ENCODE measurements around the gene RAB5IF. TPM values are rescaled to one million over a fixed set of nuclear protein-coding genes. Genes with fewer than 3 reads are reported as not detected.
"Not testable (repeated sequence)": the region's sequence is repeated elsewhere in the genome, so short reads cannot be mapped to it uniquely, and the experiment has no call there.

RAB5IF gene
- total RNA-seq = 10 to 100 TPM; 75.7 to 81.3 TPM
- 93.1 TPM for polyA plus RNA-seq (ENCODE audit: insufficient read depth, low read depth, low replicate concordance)
- long read RNA-seq, donor 1, transcript RAB5IF-202 (4 exons, 1,114 nt) = major isoform, 48 of 54 reads
- long read RNA-seq, donor 1, partial matches to known transcripts = 0 of 54 reads
- long read RNA-seq, donor 1, other reads (novel, unspliced or antisense) = 0 of 54 reads
- long read RNA-seq, donor 2, transcript RAB5IF-202 (4 exons, 1,114 nt) = major isoform, 34 of 43 reads
- long read RNA-seq, donor 2, partial matches to known transcripts = 8 of 43 reads
- long read RNA-seq, donor 2, other reads (novel, unspliced or antisense) = 0 of 43 reads

GRCh38 chr20:36605399-36606157, at the start of gene RAB5IF:
TSS of gene RAB5IF (plus strand) at chr20:36605779. CDS start at chr20:36605952, 173 bp downstream.
- Histone ChIP-seq H3K27me3 (no peaks in the 10 kb centered on the region), H3K27ac (peak within 1 kb of the TSS; percentile 35 to 87), H3K9me3 (no peaks in the 10 kb centered on the region), H3K4me3 (peak within 1 kb of the TSS; percentile 87 to 98), H3K36me3 (ENCODE audit: low read depth, missing control alignments) (no peaks in the 10 kb centered on the region), H3K4me1 (peaks cover 12% of the 10 kb centered on the region)
- peak; percentile 97 for DNase-seq
- intact Hi-C loops (cut with DNase I; ENCODE audit: low total_unique reads) = loop anchor here (5.0 to 10.0 kb wide), 2 partner anchors 33 to 61 kb away; partner anchors contain the start of genes MYL9 and TGIF2
- TF ChIP-seq CTCF (IDR thresholded peaks at IDR 0.05) (peak; percentile 90 to 99 (median 99)), POLR2A (IDR thresholded peaks at IDR 0.05) (no peak)
- WGBS, 2 donors = 0 to 1% methylated on average over 28 to 74 of the region's 90 CpGs

GRCh38 chr20:36562724-36563123, 42.9 kb upstream of the RAB5IF start:
- intact Hi-C loops (cut with DNase I; ENCODE audit: low total_unique reads) = no loop called here
- Histone ChIP-seq H3K36me3 (ENCODE audit: low read depth, missing control alignments) (no peaks in the 10 kb centered on the region), H3K27ac (no peak overlapping the region), H3K27me3 (no peaks in the 10 kb centered on the region), H3K4me1 (no peaks in the 10 kb centered on the region), H3K9me3 (no peaks in the 10 kb centered on the region), H3K4me3 (no peak overlapping the region)
- TF ChIP-seq POLR2A (IDR thresholded peaks at IDR 0.05) (no peak), CTCF (IDR thresholded peaks at IDR 0.05) (no peak)
- 81 to 87% methylated on average over 2 of the region's 2 CpGs for WGBS, 2 donors
- DNase-seq = no peak

- no peak overlapping the region for H3K27ac ChIP-seq
- intact Hi-C loops (cut with DNase I; ENCODE audit: low total_unique reads) = no loop called here
- H3K27me3 ChIP-seq = no peaks in the 10 kb centered on the region
- no peak overlapping the region for H3K4me3 ChIP-seq
- no peaks in the 10 kb centered on the region for H3K9me3 ChIP-seq
- H3K4me1 ChIP-seq = no peaks in the 10 kb centered on the region
- WGBS, 2 donors = 90 to 100% methylated on average over 1 of the region's 1 CpG
- no peaks in the 10 kb centered on the region for H3K36me3 ChIP-seq (ENCODE audit: low read depth, missing control alignments)
- no peak for DNase-seq
- TF ChIP-seq CTCF (IDR thresholded peaks at IDR 0.05) = no peak
- TF ChIP-seq POLR2A (IDR thresholded peaks at IDR 0.05) = no peak
Observed at GRCh38 chr20:36563374-36563773, 42.2 kb upstream of the RAB5IF start.

- H3K4me1 ChIP-seq; DNase-seq; H3K4me3 ChIP-seq; H3K36me3 ChIP-seq (ENCODE audit: low read depth, missing control alignments); H3K27ac ChIP-seq; intact Hi-C loops (cut with DNase I; ENCODE audit: low total_unique reads); H3K27me3 ChIP-seq; H3K9me3 ChIP-seq: not testable (repeated sequence)
- WGBS, 2 donors = 93% methylated on average over 13 of the region's 13 CpGs
Observed at GRCh38 chr20:36564078-36564725, 41.4 kb upstream of the RAB5IF start.

GRCh38 chr20:36564726-36565121, 40.9 kb upstream of the RAB5IF start:
- H3K27ac ChIP-seq; H3K9me3 ChIP-seq; H3K4me1 ChIP-seq; H3K4me3 ChIP-seq; H3K27me3 ChIP-seq; intact Hi-C loops (cut with DNase I; ENCODE audit: low total_unique reads); H3K36me3 ChIP-seq (ENCODE audit: low read depth, missing control alignments); DNase-seq: not testable (repeated sequence)
- 90 to 94% methylated on average over 6 of the region's 6 CpGs for WGBS, 2 donors

All from testis (tissue), 5 donors.